GM23338 (cell line): ENCODE measurements around the gene SLC17A8. TPM values are rescaled to one million over a fixed set of nuclear protein-coding genes. Genes with fewer than 3 reads are reported as not detected.

Experiments used
- CTCF ChIP-seq, 2 experiments: fragments of 200-600 bp in 1 of 2; sonication (generic) in 1 of 2; conservative IDR thresholded peaks; 2 replicates each; pipeline versions ENCODE4 v1.5.1 to v1.6.1; 2016 to 2017; ENCODE audit warnings: antibody characterized with exemption in 2 of 2, low read depth in 2 of 2, mild to moderate bottlenecking in 2 of 2, moderate library complexity in 1 of 2
- EZH2phosphoT487 ChIP-seq: fragments of 200-600 bp; sonication (generic); IDR thresholded peaks from one replicate; pipeline ENCODE4 v1.8.1; 2018; ENCODE audit warnings: antibody characterized with exemption; ENCODE audit not compliant: unreplicated experiment
- NANOG ChIP-seq: IDR thresholded peaks from 2 replicates; pipeline ENCODE4 v1.6.1; 2016; ENCODE audit warnings: antibody characterized with exemption, borderline replicate concordance
- POLR2AphosphoS5 ChIP-seq: IDR thresholded peaks from 2 replicates; pipeline ENCODE4 v1.6.1; 2016; ENCODE audit warnings: antibody characterized with exemption, low read depth
- STAT1 ChIP-seq: IDR thresholded peaks from one replicate; pipeline ENCODE4 v1.6.1; 2016; ENCODE audit warnings: antibody characterized with exemption; ENCODE audit not compliant: unreplicated experiment
- ZNF114 ChIP-seq: fragments of 250-450 bp; sonication (Bioruptor Pico); IDR thresholded peaks from 2 replicates; pipeline ENCODE4 v1.5.0; 2020; ENCODE audit warnings: mild to moderate bottlenecking, moderate library complexity
- polyA plus RNA-seq: library from polyadenylated mRNA; unstranded; fragments of >200 nt; fragmentation: Nextera tagmentation; extraction: Ambion mirVana; gene quantifications from 2 replicates; pipeline ENCODE4 v1.2.1, GENCODE V29; 2016
- total RNA-seq: library from RNA; depleted of rRNA; stranded (reverse); fragments of >200 nt; shearing (Covaris generic); gene quantifications from 2 replicates; pipeline ENCODE4 v1.2.3, GENCODE V29; 2014
- TF ChIP-seq, protein P1 (sequence below): fragments of 250-450 bp; sonication (Bioruptor Pico); IDR thresholded peaks from 2 replicates; pipeline ENCODE4 v1.5.0; 2020; ENCODE audit warnings: mild to moderate bottlenecking, moderate library complexity
- TF ChIP-seq, protein P2 (sequence below): IDR thresholded peaks from 2 replicates; pipeline ENCODE4 v1.6.1; 2016; ENCODE audit warnings: antibody characterized with exemption
- TF ChIP-seq, protein P3 (sequence below): IDR thresholded peaks from one replicate; pipeline ENCODE4 v1.6.1; 2018; ENCODE audit warnings: antibody characterized with exemption; ENCODE audit not compliant: unreplicated experiment

The SLC17A8 gene
- total and polyA plus RNA-seq, 2 experiments from 2014 or later = 0.05 to 0.24 TPM

- TF ChIP-seq, protein P1, sequence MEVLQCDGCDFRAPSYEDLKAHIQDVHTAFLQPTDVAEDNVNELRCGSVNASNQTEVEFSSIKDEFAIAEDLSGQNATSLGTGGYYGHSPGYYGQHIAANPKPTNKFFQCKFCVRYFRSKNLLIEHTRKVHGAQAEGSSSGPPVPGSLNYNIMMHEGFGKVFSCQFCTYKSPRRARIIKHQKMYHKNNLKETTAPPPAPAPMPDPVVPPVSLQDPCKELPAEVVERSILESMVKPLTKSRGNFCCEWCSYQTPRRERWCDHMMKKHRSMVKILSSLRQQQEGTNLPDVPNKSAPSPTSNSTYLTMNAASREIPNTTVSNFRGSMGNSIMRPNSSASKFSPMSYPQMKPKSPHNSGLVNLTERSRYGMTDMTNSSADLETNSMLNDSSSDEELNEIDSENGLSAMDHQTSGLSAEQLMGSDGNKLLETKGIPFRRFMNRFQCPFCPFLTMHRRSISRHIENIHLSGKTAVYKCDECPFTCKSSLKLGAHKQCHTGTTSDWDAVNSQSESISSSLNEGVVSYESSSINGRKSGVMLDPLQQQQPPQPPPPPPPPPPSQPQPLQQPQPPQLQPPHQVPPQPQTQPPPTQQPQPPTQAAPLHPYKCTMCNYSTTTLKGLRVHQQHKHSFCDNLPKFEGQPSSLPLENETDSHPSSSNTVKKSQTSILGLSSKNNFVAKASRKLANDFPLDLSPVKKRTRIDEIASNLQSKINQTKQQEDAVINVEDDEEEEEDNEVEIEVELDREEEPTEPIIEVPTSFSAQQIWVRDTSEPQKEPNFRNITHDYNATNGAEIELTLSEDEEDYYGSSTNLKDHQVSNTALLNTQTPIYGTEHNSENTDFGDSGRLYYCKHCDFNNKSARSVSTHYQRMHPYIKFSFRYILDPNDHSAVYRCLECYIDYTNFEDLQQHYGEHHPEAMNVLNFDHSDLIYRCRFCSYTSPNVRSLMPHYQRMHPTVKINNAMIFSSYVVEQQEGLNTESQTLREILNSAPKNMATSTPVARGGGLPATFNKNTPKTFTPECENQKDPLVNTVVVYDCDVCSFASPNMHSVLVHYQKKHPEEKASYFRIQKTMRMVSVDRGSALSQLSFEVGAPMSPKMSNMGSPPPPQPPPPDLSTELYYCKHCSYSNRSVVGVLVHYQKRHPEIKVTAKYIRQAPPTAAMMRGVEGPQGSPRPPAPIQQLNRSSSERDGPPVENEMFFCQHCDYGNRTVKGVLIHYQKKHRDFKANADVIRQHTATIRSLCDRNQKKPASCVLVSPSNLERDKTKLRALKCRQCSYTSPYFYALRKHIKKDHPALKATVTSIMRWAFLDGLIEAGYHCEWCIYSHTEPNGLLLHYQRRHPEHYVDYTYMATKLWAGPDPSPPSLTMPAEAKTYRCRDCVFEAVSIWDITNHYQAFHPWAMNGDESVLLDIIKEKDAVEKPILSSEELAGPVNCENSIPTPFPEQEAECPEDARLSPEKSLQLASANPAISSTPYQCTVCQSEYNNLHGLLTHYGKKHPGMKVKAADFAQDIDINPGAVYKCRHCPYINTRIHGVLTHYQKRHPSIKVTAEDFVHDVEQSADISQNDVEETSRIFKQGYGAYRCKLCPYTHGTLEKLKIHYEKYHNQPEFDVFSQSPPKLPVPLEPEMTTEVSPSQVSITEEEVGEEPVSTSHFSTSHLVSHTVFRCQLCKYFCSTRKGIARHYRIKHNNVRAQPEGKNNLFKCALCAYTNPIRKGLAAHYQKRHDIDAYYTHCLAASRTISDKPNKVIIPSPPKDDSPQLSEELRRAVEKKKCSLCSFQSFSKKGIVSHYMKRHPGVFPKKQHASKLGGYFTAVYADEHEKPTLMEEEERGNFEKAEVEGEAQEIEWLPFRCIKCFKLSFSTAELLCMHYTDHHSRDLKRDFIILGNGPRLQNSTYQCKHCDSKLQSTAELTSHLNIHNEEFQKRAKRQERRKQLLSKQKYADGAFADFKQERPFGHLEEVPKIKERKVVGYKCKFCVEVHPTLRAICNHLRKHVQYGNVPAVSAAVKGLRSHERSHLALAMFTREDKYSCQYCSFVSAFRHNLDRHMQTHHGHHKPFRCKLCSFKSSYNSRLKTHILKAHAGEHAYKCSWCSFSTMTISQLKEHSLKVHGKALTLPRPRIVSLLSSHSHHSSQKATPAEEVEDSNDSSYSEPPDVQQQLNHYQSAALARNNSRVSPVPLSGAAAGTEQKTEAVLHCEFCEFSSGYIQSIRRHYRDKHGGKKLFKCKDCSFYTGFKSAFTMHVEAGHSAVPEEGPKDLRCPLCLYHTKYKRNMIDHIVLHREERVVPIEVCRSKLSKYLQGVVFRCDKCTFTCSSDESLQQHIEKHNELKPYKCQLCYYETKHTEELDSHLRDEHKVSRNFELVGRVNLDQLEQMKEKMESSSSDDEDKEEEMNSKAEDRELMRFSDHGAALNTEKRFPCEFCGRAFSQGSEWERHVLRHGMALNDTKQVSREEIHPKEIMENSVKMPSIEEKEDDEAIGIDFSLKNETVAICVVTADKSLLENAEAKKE (CRISPR knock-in tag) = no peak
- TF ChIP-seq STAT1 (no peak), EZH2phosphoT487 (no peak), ZNF114 (no peak), POLR2AphosphoS5 (no peak), CTCF (conservative IDR thresholded peaks at IDR 0.05; ENCODE audit: low read depth in 2 of 2) (no peak), NANOG (no peak)
- TF ChIP-seq, protein P2, sequence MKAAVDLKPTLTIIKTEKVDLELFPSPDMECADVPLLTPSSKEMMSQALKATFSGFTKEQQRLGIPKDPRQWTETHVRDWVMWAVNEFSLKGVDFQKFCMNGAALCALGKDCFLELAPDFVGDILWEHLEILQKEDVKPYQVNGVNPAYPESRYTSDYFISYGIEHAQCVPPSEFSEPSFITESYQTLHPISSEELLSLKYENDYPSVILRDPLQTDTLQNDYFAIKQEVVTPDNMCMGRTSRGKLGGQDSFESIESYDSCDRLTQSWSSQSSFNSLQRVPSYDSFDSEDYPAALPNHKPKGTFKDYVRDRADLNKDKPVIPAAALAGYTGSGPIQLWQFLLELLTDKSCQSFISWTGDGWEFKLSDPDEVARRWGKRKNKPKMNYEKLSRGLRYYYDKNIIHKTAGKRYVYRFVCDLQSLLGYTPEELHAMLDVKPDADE = no peak
- TF ChIP-seq, protein P3, sequence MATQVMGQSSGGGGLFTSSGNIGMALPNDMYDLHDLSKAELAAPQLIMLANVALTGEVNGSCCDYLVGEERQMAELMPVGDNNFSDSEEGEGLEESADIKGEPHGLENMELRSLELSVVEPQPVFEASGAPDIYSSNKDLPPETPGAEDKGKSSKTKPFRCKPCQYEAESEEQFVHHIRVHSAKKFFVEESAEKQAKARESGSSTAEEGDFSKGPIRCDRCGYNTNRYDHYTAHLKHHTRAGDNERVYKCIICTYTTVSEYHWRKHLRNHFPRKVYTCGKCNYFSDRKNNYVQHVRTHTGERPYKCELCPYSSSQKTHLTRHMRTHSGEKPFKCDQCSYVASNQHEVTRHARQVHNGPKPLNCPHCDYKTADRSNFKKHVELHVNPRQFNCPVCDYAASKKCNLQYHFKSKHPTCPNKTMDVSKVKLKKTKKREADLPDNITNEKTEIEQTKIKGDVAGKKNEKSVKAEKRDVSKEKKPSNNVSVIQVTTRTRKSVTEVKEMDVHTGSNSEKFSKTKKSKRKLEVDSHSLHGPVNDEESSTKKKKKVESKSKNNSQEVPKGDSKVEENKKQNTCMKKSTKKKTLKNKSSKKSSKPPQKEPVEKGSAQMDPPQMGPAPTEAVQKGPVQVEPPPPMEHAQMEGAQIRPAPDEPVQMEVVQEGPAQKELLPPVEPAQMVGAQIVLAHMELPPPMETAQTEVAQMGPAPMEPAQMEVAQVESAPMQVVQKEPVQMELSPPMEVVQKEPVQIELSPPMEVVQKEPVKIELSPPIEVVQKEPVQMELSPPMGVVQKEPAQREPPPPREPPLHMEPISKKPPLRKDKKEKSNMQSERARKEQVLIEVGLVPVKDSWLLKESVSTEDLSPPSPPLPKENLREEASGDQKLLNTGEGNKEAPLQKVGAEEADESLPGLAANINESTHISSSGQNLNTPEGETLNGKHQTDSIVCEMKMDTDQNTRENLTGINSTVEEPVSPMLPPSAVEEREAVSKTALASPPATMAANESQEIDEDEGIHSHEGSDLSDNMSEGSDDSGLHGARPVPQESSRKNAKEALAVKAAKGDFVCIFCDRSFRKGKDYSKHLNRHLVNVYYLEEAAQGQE = no peak
Measured at GRCh38 chr12:100364324-100364723, 7.5 kb downstream of the SLC17A8 start (continued).
